K562 (cell line): ENCODE data around the gene GNB5. TPM values are rescaled to one million over a fixed set of nuclear protein-coding genes. Genes with fewer than 3 reads are reported as not detected.

Experiments
- ATAC-seq: fragments of 200-7000 bp; cut with Tn5 transposase; 3 replicates; pipeline ENCODE4 v1.9.1; 2020; ENCODE audit warnings: moderate library complexity
- BruUV-seq: library from RNA; stranded (reverse); fragments of 400-500 nt; replicated peaks from 2 replicates; lab custom pipeline; 2021; lab: Mats Ljungman, UMichigan
- CTCF ChIA-PET: fragments of 300-600 bp; formaldehyde crosslinking; extraction: SDS; loops from one replicate; lab custom pipeline; 2021; ENCODE audit warnings: low intra/inter-chr PET ratio; lab: Yijun Ruan, JAX
- POLR2A ChIA-PET: fragments of 300-600, 350-650 bp; sonication (Branson Sonifier 250); formaldehyde crosslinking; extraction: SDS; loops from one replicate; lab custom pipeline; 2021; ENCODE audit warnings: antibody characterized with exemption, inconsistent platforms; lab: Yijun Ruan, JAX
- DNase-seq, 4 experiments: peaks; one replicate each; pipeline versions ENCODE4 v3.0.0 to v3.0.0-alpha.2; 2011 to 2018; ENCODE audit warnings: low spot score in 3 of 4, mixed read lengths in 3 of 4; ENCODE audit errors: extremely low read depth in 1 of 4
- FAIRE-seq: peaks from 2 replicates; lab custom pipeline; 2011; peaks lifted over from hg19 to GRCh38; lab: Jason Lieb, UNC
- H2AFZ ChIP-seq: 2 replicates; pipeline ENCODE4 v1.6.0; 2011; ENCODE audit warnings: low read depth, low read length, control low read depth, inconsistent platforms
- H3K27ac ChIP-seq: fragments of 200-600 bp; 3 replicates; pipeline ENCODE4 v1.8.0; 2011; ENCODE audit warnings: low read depth, mild to moderate bottlenecking, control low read depth, inconsistent platforms, low read length, moderate library complexity, mixed read lengths; ENCODE audit errors: extremely low read depth
- H3K27me3 ChIP-seq, 2 experiments: fragments of 300-600 bp in 1 of 2; 2 replicates in 1 of 2; 3 replicates in 1 of 2; pipeline versions ENCODE4 v1.6.0 to v1.8.0; 2011; ENCODE audit warnings: inconsistent platforms in 2 of 2, low read length in 2 of 2, mild to moderate bottlenecking in 1 of 2, mixed read lengths in 1 of 2, moderate library complexity in 1 of 2; ENCODE audit not compliant: control insufficient read depth in 2 of 2, insufficient read depth in 2 of 2
- H3K36me3 ChIP-seq: fragments of 300-600 bp; 3 replicates; pipeline ENCODE4 v1.8.0; 2011; ENCODE audit warnings: mild to moderate bottlenecking, low read length, inconsistent platforms; ENCODE audit not compliant: control insufficient read depth, insufficient read depth
- H3K4me1 ChIP-seq, 2 experiments: fragments of 200-600 bp in 1 of 2; replicated peaks in 1 of 2; 2 replicates in 1 of 2; 3 replicates in 1 of 2; pipeline versions ENCODE4 v1.5.1 to v1.8.0; 2011; ENCODE audit warnings: inconsistent platforms in 2 of 2, low read length in 2 of 2, mild to moderate bottlenecking in 1 of 2, mixed read lengths in 1 of 2, moderate library complexity in 1 of 2; ENCODE audit not compliant: control insufficient read depth in 2 of 2, insufficient read depth in 2 of 2
- H3K4me2 ChIP-seq: 2 replicates; pipeline ENCODE4 v1.6.1; 2011; ENCODE audit warnings: low read length, control low read depth, inconsistent platforms, mixed read lengths; ENCODE audit not compliant: insufficient read depth
- H3K4me3 ChIP-seq: fragments of 200-600 bp; sonication (generic), shearing (Covaris generic); 2 replicates; pipeline ENCODE4 v1.5.1; 2016; ENCODE audit warnings: control low read depth, inconsistent platforms
- H3K79me2 ChIP-seq: fragments of 200-600 bp; 3 replicates; pipeline ENCODE4 v1.8.0; 2011; ENCODE audit warnings: low read length, inconsistent platforms; ENCODE audit not compliant: control insufficient read depth, insufficient read depth
- H3K9ac ChIP-seq, 2 experiments: 2 replicates each; pipeline versions ENCODE4 v1.6.0 to v1.6.1; 2011; ENCODE audit warnings: low read depth in 2 of 2, low read length in 2 of 2, control low read depth in 1 of 2, inconsistent platforms in 1 of 2, mild to moderate bottlenecking in 1 of 2, mixed read lengths in 1 of 2; ENCODE audit not compliant: insufficient read depth in 1 of 2
- H3K9me1 ChIP-seq: one replicate; pipeline ENCODE4 v1.6.0; 2011; ENCODE audit warnings: inconsistent platforms, mild to moderate bottlenecking, low read length, moderate library complexity; ENCODE audit not compliant: control insufficient read depth, insufficient read depth
- H3K9me3 ChIP-seq: replicated peaks from 2 replicates; pipeline ENCODE4 v1.5.1; 2011; ENCODE audit warnings: low read depth, low read length, inconsistent platforms; ENCODE audit not compliant: control insufficient read depth, insufficient read depth
- H4K20me1 ChIP-seq: replicated peaks from 2 replicates; pipeline ENCODE4 v1.6.1; 2011; ENCODE audit warnings: low read length, inconsistent platforms, mixed read lengths; ENCODE audit not compliant: control insufficient read depth, insufficient read depth
- CBX2 ChIP-seq: fragments of 200-600 bp; sonication (generic); IDR thresholded peaks from one replicate; pipeline ENCODE4 v1.6.1; 2012; ENCODE audit warnings: mild to moderate bottlenecking, low read length, inconsistent platforms; ENCODE audit not compliant: insufficient read depth, poor library complexity, severe bottlenecking
- ERF ChIP-seq: fragments of 450-650 bp; formaldehyde crosslinking; IDR thresholded peaks from 2 replicates; pipeline ENCODE4 v1.4.0; 2020; ENCODE audit warnings: mild to moderate bottlenecking, mixed read lengths
- ESRRA ChIP-seq: fragments of 450-650 bp; IDR thresholded peaks from 2 replicates; pipeline ENCODE4 v1.6.1; 2014; ENCODE audit warnings: low read depth, mild to moderate bottlenecking, moderate library complexity, borderline replicate concordance
- GABPB1 ChIP-seq: sonication (generic); formaldehyde crosslinking; IDR thresholded peaks from 2 replicates; pipeline ENCODE4 v1.8.0; 2022; ENCODE audit warnings: mild to moderate bottlenecking, missing genetic modification reagents
- HDAC3 ChIP-seq: fragments of 450-650 bp; IDR thresholded peaks from 2 replicates; pipeline ENCODE4 v1.6.1; 2018; ENCODE audit warnings: borderline replicate concordance, mild to moderate bottlenecking, moderate library complexity; ENCODE audit not compliant: partially characterized antibody
- NCOR1 ChIP-seq: fragments of 450-650 bp; IDR thresholded peaks from 2 replicates; pipeline ENCODE4 v1.6.1; 2016; ENCODE audit warnings: mild to moderate bottlenecking, moderate library complexity
- PHB2 ChIP-seq: fragments of 450-650 bp; IDR thresholded peaks from 2 replicates; pipeline ENCODE4 v1.6.1; 2017; ENCODE audit warnings: low read depth
- PTRF ChIP-seq: fragments of 450-650 bp; IDR thresholded peaks from 2 replicates; pipeline ENCODE4 v1.6.1; 2016; ENCODE audit warnings: mild to moderate bottlenecking, missing genetic modification characterization, missing compliant biosample characterization
- SMARCA4 ChIP-seq: fragments of 450-650 bp; IDR thresholded peaks from 2 replicates; pipeline ENCODE4 v1.6.1; 2016
- TAF15 ChIP-seq: fragments of 200-400 bp; formaldehyde crosslinking; IDR thresholded peaks from 2 replicates; pipeline ENCODE4 v1.6.1; 2017; ENCODE audit warnings: mild to moderate bottlenecking, low read depth, low read length, moderate library complexity
- TCF3 ChIP-seq: sonication (generic); formaldehyde crosslinking; IDR thresholded peaks from 2 replicates; pipeline ENCODE4 v1.4.0; 2020; ENCODE audit warnings: mild to moderate bottlenecking, missing genetic modification reagents
- ZNF239 ChIP-seq: fragments of 250-450 bp; sonication (Bioruptor Pico); IDR thresholded peaks from 2 replicates; pipeline ENCODE4 v1.4.0; 2020; ENCODE audit warnings: mild to moderate bottlenecking
- ZNF75A ChIP-seq: fragments of 450-650 bp; formaldehyde crosslinking; IDR thresholded peaks from 2 replicates; pipeline ENCODE4 v1.4.0; 2020; ENCODE audit warnings: mild to moderate bottlenecking
- WGBS: fragments of 100-300 bp; shearing (Covaris generic); methylation state at CpG from one replicate; pipeline ENCODE4 v1.1.6; 2016; ENCODE audit warnings: low coverage, mixed read lengths; ENCODE audit not compliant: insufficient coverage; ENCODE audit errors: missing lambda C conversion rate; 5-methylcytosine and 5-hydroxymethylcytosine counted together
- in situ Hi-C: fragments of 300-500 bp; cut with MboI; formaldehyde crosslinking; loops from 4 replicates; pipeline ENCODE4 v1.15.0; 2018; ENCODE audit warnings: inconsistent platforms, mixed read lengths
- intact Hi-C: fragments of 100-400 bp; cut with micrococcal nuclease; formaldehyde crosslinking; loops from 2 replicates; pipeline ENCODE4 v1.14.2; 2022
- polyA plus RNA-seq, 8 experiments: library from polyadenylated mRNA; depleted of rRNA in 4 of 8; stranded (reverse) in 5 of 8; unstranded in 3 of 8; fragments of >200 nt; fragmentation: Nextera tagmentation in 2 of 8; fragmentation: Illumina TruSeq in 1 of 8; extraction: Ambion mirVana in 2 of 8; extraction: Trizol in 1 of 8; gene quantifications; 2 replicates each; pipeline versions ENCODE4 v1.2.1 to v1.2.3, GENCODE V29; 2011 to 2014; ENCODE audit warnings: inconsistent platforms in 1 of 8, missing spikeins in 1 of 8
- total RNA-seq, 7 experiments: library from RNA; depleted of rRNA in 6 of 7; stranded (reverse); fragments of >200 nt in 6 of 7; fragmentation: Illumina TruSeq in 2 of 7; extraction: Trizol in 2 of 7; gene quantifications; 2 replicates each; pipeline versions ENCODE4 v1.2.1 to v1.2.3, GENCODE V29; 2011 to 2021; ENCODE audit warnings: low replicate concordance in 1 of 7
- TF ChIP-seq, protein P1 (sequence below): fragments of 200-800 bp; sonication (Bioruptor generic); IDR thresholded peaks from 2 replicates; pipeline ENCODE4 v1.6.1; 2016; ENCODE audit warnings: missing genetic modification characterization, missing compliant biosample characterization
- TF ChIP-seq, protein P2 (sequence below): fragments of 250-450 bp; sonication (Bioruptor Pico); IDR thresholded peaks from 2 replicates; pipeline ENCODE4 v1.8.0; 2021; ENCODE audit warnings: moderate library complexity, mild to moderate bottlenecking, inconsistent platforms

GNB5 gene
- total and polyA plus RNA-seq, 9 of the 15 experiments (the other 6 are each of a cell fraction or from before 2014, with no cell fraction given): 0.11 to 2.1 (median 0.77) TPM

DNA sequence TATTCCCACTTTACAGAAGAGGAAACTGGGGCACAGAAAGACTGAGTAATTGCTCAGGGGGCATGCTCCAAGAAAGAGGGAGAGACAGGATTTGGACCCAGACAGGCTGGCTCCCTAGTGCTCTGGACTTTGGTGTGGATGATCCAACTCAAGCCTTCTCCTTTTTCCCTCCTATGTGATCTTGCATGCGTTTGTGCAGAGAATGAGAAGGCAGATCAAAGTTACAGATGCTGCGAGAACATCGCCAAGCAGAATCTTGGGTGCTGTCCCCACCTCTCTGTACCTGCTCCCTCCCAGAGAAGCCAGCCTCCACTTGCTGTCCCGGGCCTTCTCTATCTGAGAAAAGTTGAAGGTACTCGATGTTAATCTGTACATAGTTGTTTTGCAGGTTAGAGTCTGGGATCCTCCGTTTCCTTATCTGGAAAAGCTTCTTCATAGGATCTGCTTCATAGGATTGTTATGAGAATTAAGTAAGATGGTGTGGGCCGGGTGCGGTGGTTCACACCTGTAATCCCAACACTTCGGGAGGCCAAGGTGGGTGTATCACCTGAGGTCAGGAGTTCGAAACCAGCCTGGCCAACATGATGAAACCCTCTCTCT, 10.2 kb downstream of the GNB5 start:
- Histone ChIP-seq H3K4me2 (no peak overlapping the region), H3K9me3 (no peaks in the 10 kb centered on the region), H3K27ac (no peak overlapping the region), H4K20me1 (0 out of 2 replicates have a peak, but pooled peaks cover 5% of the 10 kb centered on the region), H3K9ac (no peak overlapping the region), H3K27me3 (peaks cover 29 to 52% of the 10 kb centered on the region in 2 experiments; a peak in 4 of 5 replicates), H2AFZ (no peak overlapping the region), H3K4me1 (peaks cover 2 to 15% of the 10 kb centered on the region in 2 experiments; a peak in 3 of 5 replicates), H3K36me3 (no peaks in the 10 kb centered on the region), H3K9me1 (no peaks in the 10 kb centered on the region), H3K4me3 (no peak overlapping the region), H3K79me2 (no peaks in the 10 kb centered on the region)
- DNase-seq (no peak), FAIRE-seq (no peak), ATAC-seq (no peak)
- no TSS peak for BruUV-seq
- WGBS: 12% methylated on average over 10 of the region's 10 CpGs
- intact Hi-C loops (no loop called here), in situ Hi-C loops (no loop called here)
- TF ChIP-seq, protein P1, sequence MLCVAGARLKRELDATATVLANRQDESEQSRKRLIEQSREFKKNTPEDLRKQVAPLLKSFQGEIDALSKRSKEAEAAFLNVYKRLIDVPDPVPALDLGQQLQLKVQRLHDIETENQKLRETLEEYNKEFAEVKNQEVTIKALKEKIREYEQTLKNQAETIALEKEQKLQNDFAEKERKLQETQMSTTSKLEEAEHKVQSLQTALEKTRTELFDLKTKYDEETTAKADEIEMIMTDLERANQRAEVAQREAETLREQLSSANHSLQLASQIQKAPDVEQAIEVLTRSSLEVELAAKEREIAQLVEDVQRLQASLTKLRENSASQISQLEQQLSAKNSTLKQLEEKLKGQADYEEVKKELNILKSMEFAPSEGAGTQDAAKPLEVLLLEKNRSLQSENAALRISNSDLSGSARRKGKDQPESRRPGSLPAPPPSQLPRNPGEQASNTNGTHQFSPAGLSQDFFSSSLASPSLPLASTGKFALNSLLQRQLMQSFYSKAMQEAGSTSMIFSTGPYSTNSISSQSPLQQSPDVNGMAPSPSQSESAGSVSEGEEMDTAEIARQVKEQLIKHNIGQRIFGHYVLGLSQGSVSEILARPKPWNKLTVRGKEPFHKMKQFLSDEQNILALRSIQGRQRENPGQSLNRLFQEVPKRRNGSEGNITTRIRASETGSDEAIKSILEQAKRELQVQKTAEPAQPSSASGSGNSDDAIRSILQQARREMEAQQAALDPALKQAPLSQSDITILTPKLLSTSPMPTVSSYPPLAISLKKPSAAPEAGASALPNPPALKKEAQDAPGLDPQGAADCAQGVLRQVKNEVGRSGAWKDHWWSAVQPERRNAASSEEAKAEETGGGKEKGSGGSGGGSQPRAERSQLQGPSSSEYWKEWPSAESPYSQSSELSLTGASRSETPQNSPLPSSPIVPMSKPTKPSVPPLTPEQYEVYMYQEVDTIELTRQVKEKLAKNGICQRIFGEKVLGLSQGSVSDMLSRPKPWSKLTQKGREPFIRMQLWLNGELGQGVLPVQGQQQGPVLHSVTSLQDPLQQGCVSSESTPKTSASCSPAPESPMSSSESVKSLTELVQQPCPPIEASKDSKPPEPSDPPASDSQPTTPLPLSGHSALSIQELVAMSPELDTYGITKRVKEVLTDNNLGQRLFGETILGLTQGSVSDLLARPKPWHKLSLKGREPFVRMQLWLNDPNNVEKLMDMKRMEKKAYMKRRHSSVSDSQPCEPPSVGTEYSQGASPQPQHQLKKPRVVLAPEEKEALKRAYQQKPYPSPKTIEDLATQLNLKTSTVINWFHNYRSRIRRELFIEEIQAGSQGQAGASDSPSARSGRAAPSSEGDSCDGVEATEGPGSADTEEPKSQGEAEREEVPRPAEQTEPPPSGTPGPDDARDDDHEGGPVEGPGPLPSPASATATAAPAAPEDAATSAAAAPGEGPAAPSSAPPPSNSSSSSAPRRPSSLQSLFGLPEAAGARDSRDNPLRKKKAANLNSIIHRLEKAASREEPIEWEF (CRISPR knock-in tag): no peak
- TF ChIP-seq SMARCA4: no peak
- TF ChIP-seq NCOR1: no peak
- no peak for TF ChIP-seq TCF3 (CRISPR knock-in tag)
- TF ChIP-seq CBX2: no peak
- no peak for TF ChIP-seq ERF (CRISPR knock-in tag)
- TF ChIP-seq, protein P2, sequence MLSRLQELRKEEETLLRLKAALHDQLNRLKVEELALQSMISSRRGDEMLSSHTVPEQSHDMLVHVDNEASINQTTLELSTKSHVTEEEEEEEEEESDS (CRISPR knock-in tag): no peak
- TF ChIP-seq PHB2: no peak
- no peak for TF ChIP-seq PTRF (tag)
- no peak for TF ChIP-seq ZNF239 (CRISPR knock-in tag)
- no peak for TF ChIP-seq HDAC3
- no peak for TF ChIP-seq GABPB1
- no peak for TF ChIP-seq TAF15
- no peak for TF ChIP-seq ESRRA
- no peak for TF ChIP-seq ZNF75A
- ChIA-PET CTCF (no interaction called here), POLR2A (no interaction called here)
